HG03066 (cell line): Measurements from ENCODE around the gene GSTM5.
"Not testable (repeated sequence)": the region's sequence is repeated elsewhere in the genome, so short reads cannot be mapped to it uniquely, and the experiment has no call there.

ENCODE experiments used
- ATAC-seq: cut with Tn5 transposase; IDR thresholded peaks from one replicate; pipeline ENCODE4 v1.9.1; 2021; ENCODE audit warnings: low read depth; ENCODE audit not compliant: unreplicated experiment

GSTM5 gene

DNA sequence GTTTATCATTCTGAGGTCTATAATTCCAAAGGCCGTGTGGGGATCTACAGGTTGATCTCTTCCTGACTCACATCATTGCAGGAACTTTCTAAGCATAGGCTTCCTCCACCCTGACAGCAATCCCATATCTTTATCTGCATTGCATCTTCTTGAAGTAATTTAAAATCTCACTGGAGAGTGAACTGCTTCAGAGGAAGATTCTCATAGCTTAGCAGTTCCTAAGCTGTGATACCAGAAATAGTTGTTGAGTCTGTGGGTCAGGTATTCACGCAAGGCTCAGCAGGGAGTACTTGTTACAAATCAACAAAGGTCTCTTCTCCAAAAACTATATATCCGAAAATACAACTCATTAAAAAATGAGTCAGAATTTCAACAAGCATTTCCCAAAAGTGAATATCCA is 16.9 kb upstream of the GSTM5 start:
- ATAC-seq = not testable (repeated sequence)

DNA sequence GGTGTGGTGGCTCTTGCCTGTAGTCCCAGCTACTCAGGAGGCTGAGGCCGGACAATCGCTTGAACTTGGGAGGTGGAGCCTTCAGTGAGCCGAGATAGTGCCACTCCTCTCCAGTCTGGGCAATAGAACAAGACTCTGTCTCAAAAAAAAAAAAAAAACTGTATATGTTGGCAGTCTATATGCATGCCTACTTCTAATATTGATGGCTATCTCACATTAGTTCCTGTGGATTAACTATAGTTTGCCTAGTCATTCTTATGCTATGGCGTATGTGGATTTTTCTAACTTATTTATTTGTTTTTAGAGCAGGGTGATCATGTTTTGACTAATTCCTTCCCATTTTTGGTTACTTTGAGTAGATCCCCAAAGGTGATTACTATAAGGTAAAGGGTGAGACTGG is 15.0 kb upstream of the GSTM5 start:
- no peak for ATAC-seq

DNA sequence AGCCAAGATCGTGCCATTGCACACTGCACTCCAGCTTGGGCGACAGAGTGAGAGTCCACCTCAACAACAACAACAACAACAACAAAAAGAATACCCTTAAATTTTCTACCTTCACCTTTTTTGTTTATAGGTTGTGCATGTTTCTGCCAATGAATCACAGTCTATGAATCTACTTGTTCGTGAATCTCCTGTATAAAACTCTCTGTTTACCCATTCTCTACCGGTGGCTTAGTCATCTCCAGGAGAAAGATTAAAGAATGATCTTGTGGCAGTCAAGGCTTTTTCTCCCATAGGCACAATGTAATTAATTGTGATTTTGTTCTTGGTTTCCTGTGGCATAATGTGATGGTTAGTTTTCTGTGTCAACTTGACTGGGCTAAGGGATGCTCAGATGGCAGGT is 14.2 kb upstream of the GSTM5 start:
- not testable (repeated sequence) for ATAC-seq

DNA sequence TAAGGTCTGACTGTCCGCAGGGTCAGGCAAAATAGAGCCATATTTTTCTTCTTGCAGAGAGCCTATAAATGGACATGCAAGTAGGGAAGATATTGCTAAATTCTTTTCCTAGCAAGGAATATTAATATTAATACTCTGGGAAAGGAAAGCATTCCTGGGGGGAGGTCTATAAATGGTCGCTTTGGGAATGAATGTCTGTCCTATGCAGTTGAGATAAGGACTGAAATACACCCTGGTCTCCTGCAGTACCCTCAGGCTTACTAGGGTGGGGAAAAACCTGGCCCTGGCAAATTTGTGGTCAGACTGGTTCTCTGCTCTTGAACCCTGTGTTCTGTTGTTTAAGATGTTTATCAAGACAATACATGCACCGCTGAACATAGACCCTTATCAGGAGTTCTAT is 9.1 kb upstream of the GSTM5 start:
- not testable (repeated sequence) for ATAC-seq

DNA sequence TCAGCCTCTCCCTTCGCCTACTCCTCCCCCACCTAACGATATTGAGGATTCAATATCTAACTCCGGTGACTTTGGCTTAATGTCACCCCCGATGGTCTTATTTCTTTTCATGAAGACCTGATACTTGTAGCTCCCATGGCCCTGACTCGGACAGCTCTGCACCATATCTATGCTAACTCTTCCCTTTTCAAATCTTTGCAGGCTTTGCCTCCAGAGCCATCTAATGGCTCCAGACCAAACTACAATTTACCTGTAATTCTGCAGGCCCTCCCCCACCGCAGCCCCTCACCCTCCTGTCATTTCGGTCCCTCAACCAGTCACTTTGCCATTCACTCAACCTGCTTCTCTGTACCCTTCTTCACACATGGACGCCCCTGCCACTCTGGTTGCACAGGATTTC is 7.9 kb upstream of the GSTM5 start:
- ATAC-seq = no peak

DNA sequence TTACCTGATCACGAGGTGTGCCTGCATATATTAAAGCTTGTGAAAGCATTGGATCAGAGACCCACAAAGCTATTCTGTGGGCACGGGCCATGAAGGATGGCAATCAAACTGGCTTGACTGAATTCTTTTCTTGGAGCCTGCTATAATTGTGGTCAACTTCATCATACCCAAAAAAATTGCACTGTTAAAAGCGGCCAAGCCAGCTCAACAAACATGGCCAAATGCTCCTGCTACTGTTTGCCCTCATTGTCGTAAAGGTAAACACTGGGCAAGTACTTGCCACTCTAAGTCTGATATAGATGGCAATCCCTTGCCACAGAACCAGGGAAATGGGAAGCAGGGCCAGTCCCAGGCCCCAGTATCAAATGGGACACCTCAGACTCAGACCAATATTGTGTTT is 6.6 kb upstream of the GSTM5 start:
- no peak for ATAC-seq

DNA sequence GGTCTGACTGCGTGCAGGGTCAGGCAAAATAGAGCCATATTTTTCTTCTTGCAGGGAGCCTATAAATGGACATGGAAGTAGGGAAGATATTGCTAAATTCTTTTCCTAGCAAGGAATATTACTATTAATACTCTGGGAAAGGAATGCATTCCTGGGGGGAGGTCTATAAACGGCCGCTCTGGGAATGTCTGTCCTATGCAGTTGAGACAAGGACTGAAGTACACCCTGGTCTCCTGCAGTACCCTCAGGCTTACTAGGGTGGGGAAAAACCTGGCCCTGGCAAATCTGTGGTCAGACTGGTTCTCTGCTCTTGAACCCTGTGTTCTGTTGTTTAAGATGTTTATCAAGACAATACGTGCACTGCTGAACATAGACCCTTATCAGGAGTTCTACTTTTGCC is 3.1 kb upstream of the GSTM5 start:
- not testable (repeated sequence) for ATAC-seq

DNA sequence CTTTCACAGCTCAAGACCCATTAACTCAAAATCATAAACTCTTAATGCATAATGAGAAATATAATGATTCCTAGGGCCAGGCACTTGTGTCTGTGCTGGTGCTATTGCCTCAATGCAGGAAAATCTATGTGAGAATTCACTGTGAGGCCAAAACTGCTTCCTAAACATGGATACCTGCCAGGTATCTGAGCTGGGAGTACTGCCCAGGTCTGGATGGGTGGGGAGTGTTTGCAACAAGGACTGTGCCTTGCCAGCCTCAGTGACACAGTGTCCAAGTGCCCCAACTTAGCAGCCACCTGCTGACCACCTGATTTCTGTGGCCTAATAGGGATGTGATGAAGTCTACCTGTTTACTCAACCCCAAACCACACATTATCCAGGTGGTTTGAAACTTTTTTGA is 2.2 kb upstream of the GSTM5 start:
- ATAC-seq = not testable (repeated sequence)

DNA sequence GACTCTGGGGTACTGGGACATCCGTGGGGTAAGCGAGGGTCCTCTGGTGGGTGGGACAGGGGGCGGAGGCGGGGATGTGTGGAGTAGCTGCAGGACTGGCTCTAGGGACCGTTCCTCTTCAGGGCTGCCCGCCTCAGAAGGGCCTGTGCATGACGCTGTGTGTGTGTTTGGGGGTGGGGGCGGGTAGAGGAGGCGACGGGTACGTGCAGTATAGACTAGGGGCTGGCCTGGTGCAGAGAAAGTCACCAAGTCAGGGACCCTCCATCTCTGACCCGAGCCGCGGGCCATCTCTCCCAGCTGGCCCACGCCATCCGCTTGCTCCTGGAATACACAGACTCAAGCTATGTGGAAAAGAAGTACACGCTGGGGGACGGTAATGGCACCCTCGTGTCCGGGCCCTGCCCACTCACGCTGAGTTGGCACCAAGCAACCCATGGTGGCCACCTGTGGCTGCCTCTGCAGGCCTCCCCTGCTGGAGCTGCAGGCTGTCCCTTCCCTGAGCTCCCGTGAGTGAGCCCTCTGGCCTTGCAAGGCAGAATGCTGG is 342 bp downstream of the GSTM5 start:
- no peak for ATAC-seq

DNA sequence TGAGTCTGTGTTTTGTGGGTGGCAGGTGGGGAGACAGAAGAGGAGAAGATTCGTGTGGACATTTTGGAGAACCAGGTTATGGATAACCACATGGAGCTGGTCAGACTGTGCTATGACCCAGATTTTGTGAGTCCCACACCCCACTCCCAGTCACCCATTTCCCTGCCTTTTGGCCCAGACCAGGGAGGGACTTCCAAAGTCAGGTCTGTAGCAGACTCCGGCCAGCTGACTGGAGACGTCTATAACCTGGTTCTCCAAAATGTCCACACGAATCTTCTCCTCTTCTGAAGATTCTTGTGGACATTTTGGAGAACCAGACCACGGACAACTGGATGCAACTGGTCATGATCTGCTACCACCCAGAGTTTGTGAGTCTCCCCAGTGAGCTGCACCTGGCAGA is 1.6 kb downstream of the GSTM5 start:
- no peak for ATAC-seq

DNA sequence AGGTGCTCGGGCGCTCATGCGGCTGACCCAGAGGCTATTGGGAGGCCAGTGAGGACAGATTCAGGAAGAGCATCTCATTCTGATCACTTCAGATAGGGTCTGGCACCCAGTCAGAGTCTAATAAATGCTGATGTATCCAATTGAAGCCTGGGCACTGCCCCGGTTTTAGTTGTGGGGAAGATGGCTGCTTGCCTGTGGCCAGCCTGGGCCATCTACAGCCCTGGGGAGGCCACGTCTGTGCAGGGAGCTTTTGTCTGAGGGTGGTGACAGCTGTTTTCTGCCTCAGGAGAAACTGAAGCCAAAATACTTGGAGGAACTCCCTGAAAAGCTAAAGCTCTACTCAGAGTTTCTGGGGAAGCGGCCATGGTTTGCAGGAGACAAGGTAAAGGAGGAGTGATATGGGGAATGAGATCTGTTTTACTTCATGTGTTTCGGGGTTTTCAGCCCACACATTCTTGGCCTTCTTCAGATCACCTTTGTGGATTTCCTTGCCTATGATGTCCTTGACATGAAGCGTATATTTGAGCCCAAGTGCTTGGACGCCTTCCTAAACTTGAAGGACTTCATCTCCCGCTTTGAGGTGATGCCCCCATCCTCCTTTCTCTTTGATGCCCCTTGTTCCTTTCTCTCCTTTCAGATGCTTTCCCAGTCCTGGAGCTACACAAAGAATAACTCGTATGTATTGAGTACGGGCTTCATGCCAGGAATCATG is 2.8 kb downstream of the GSTM5 start:
- ATAC-seq = no peak

DNA sequence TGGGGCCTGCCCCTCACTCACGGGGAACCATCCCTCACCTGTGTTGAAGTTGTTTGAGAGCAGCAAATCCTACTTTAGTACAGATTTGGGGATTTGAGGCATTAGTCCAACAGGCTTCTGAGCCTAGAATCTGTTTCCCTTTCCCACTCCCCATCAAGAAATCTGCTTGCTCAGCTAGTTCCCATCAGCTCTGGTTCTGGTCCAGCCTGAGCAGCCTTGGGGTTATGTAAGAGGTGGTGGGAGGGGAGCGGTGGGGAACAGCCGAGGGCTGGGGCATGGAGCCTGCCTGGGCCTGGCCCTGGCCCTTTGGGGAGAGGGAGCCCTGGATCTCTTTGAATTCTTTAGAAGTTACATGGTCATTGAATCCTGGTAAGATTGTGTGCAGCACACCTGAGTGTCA is 4.1 kb downstream of the GSTM5 start:
- no peak for ATAC-seq

DNA sequence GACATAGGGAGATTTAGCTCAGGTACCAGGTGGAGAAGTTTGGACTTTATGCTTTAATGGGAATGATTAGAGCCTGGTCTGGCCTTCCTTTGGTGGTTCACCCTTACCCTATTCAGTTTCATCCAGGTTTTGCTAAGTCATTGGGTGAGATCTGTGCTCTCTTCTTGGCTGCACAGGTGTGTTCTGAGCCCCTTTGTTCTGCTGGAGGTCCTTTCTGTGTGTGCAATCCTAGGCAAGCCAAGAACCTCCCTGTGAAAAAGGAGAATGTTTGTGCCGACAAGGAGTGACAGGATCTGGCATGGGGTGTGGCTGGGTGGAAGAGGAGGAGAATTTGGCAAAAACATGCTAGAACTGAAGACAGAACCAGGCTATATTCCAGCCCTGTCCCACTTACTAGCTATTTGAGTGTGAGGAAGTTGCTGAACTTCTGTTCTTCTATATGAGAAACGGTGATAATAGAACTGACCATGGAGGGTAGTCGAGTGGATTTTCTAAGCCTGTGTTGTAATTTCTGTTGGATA is 4.6 kb downstream of the GSTM5 start:
- no peak for ATAC-seq

DNA sequence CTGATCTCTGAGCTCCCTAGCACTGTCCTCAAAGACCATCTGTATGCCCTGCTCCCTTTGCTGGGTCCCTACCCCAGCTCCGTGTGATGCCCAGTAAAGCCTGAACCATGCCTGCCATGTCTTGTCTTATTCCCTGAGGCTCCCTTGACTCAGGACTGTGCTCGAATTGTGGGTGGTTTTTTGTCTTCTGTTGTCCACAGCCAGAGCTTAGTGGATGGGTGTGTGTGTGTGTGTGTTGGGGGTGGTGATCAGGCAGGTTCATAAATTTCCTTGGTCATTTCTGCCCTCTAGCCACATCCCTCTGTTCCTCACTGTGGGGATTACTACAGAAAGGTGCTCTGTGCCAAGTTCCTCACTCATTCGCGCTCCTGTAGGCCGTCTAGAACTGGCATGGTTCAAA is 5.7 kb downstream of the GSTM5 start:
- ATAC-seq = no peak

DNA sequence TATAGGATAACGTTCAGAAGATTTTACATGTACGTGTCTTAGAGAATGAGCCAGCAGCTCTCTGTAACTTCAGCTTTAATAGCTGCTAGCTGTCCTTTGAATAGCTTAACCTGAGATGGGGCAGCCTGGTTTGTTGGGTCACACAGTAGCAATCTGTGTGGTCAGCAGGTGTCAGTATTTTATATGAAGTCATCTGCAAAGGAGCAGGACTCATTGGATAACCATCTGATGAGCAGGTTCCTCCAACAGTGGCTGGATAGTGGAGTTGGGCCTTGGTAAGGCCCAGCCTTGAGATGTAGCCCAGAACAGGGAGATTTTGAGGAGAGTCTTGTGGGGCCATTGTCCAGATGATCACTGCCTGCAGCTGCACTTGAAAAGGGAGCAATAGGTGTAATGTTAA is 6.4 kb downstream of the GSTM5 start:
- no peak for ATAC-seq

DNA sequence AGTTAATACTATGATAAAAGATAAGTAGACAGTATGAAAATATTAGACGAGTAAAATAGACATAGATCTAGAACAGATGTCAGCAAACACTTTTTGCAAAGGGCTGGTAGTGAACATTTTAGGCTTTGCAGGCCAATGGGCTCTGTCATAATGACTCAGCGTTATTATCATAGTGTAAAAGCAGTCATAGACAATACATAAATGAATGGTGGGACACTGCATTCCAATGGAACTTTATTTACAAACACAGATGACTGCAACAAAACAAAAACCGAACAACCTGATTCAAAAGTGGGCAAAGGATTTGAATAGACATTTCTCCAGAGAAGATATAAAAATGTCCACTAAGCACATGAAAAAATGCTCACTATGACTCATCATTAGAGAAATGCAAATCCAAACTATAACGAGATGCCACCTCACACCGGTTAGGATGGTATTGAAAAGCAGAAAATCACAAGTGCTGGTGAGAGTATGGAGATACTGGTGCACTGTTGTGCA is 7.3 kb downstream of the GSTM5 start:
- no peak for ATAC-seq

DNA sequence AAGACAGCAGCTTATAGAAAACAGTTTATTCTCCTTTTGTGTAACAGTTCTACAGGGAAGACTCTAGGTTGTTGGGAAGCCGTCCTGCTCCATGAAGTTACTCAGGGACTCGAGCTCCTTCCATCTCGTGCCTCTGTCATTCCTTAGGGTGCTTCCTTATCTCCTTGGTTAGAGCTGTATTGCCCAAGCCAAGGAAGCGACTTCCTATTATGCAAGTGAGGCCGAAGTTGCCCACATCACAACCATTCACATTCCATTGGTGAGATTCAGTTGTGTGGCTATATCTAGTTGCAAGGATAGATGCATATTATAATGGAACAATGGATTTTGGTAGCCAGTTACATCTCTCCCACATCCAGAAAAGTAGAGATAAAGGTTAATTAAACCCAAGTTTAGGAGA is 9.0 kb downstream of the GSTM5 start:
- no peak for ATAC-seq

DNA sequence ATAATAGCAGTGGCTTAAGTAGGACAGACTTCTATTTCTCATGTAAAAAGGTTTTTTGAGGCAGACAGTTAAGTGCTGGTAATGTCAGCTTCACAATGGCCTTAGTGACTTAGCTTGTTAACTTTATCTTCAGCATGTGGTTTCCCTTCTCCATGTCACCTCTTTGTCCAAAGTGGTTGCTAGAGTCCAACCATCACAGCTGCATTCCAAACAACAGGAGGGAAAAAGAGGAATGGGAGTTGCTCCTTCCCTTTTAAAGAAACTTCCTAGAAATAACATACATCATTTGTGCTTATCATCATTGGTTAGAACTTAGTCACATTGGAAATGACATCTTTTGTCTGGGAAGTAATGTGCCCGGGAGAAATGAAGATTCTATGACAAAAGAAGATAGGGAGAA is 9.9 kb downstream of the GSTM5 start:
- ATAC-seq = no peak

DNA sequence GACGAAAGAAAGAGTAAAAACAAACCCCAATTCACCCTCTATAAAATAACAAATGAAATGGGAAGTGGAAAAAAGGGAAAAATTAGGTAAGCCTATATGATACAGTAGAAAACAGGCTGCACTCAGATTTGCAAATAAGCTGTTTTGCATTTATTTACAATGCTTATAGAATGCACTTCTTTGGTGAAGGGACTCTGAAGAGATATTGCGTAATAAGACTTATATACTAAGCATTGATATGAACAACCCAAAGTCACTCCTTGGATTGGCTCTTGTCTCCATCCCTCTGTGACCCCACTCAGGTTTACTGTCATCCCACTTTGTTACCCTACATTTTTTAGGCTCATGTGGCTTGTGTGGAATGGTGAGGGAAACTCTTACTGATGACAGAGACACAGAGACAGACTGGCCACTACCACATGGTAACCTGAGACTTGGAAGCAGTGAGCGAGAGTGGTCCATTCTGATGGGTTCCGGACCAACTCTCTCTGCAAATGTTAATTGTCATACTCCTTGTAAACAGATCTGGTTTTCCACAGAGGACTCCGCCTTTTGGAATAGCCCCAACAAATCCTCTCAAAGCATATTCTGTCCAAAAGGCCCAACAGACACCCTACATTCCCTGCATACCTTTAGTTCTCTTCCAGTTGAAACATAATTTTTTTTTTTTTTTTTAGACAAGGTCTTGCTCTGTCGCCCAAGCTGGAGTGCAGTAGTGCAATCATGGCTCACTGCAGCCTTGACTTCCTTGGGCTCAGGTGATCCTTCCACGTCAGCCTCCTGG is 11.0 kb downstream of the GSTM5 start:
- ATAC-seq = no peak

DNA sequence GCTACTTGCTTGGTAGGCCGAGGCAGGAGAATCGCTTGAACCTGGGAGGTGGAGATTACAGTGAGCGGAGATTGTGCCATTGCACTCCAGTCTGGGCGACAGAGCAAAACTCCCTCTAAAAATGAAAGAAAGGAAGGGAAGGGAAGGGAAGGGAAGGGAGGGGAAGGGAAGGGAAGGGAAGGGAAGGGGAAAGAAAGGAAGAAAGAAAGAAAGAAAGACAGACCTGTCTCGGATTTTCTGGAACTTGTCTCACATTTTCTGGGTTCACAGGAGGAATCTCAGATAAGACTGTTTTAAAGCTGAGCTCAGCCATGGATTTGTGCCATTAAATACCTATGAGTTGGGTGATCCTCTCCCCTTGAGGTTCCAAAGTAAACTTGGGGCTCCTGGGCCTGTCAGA is 12.9 kb downstream of the GSTM5 start:
- ATAC-seq = no peak

DNA sequence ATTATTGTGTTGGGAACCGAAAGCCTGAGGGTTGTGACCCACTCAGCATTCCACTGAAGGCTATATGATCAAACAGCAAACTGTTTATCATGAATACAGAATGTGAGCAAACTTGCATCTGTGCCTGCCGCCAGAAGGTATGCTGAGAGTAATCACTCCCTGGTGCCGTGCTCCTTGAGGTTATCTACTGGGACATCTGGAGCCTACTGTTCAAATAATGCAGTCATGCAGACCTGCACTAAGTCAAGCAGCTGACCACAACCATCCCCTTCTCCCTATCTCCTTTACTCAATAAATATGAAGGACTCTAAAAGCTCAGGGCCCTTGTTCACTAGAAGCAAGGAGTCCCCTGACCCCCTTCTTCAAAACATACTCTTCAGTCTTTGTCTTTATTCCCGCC is 13.5 kb downstream of the GSTM5 start:
- no peak for ATAC-seq

DNA sequence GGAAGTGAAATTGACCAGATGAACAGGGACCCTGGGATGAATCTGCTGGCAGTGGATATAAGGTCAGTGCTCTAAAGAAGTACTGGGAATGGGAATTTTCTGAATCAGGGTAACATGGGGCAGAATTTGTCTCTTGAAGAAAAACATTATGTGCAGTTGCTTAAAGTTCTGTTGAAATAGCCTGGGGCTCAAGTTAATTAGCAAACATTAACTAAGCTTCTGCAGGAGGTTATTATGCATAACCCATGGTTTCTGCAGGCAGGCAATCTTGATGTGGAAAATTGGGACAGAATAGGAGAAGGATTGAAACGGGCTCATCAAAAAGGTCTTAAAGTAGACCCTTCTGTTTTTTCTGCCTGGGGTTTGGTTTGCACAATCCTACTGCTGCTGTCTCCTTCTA is 14.0 kb downstream of the GSTM5 start:
- no peak for ATAC-seq
